A549 treated with RU486 at 1 μM for 4 hours (cell line): ENCODE data around the gene PLXNC1. TPM values are rescaled to one million over a fixed set of nuclear protein-coding genes. Genes with fewer than 3 reads are reported as not detected.

ENCODE experiments used
- total RNA-seq: library from RNA; stranded (reverse); fragments of 200-300 nt; extraction: Qiagen RNA extraction; gene quantifications from 5 replicates; pipeline ENCODE4 v1.2.3, GENCODE V29; 2022; ENCODE audit warnings: low read depth

PLXNC1 gene
- total RNA-seq, result 0.02 to 0.12 TPM (median 0.08 TPM) in 4 of 5 replicates, not detected in the other

DNA sequence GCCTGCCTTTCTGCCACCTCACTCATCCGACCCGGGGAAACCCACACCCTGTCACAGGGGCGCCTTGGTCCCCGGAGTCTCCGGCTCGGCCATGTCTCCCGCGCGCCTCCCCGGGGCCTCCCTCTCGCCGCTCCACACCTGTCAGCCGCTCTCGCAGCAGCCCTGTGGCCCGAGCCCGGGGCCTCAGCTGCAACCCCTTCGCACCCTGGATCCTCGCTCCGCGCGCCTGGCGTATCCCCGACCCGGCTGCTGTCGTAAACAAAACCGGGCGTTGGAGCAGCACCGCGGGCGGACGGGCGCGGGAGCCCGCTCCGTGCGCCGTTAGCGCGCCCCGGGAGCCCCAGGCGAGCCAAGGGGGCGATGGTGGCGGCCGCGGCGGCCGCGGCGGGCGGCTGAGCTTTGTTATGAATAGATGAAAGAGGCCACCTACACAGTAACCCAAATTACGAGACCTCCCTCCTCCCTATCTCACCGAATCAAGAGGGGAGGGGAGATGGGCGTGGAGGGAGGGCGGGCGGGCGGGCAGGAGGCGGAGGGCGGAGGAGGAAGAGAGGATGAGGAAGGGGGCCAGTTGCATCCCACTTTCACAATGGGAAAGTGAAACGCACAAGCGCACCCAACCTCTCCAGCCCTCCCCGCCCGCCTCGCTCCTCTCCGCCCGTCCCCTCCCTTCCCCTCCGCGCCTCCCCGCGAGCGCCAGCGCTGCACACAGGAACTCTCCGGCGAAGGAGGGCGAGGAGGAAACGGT is at the start of gene PLXNC1:
Gene PLXNC1 (plus strand): TSS at position 587 of the 748 bp plus-strand sequence. CDS start 395 bp downstream, outside the sequence.

